HEK293T (cell line): ENCODE data around the gene SUGCT.

Source experiments
- ARNT ChIP-seq: fragments of 450-650 bp; IDR thresholded peaks from 2 replicates; pipeline ENCODE4 v1.6.1; 2017; ENCODE audit warnings: mild to moderate bottlenecking
- BHLHE40 ChIP-seq: fragments of 450-650 bp; IDR thresholded peaks from 2 replicates; pipeline ENCODE4 v1.6.1; 2016; ENCODE audit warnings: mild to moderate bottlenecking, moderate library complexity, borderline replicate concordance
- CTBP1 ChIP-seq: fragments of 450-650 bp; IDR thresholded peaks from 2 replicates; pipeline ENCODE4 v1.6.1; 2016; ENCODE audit warnings: borderline replicate concordance
- ELF4 ChIP-seq: fragments of 450-650 bp; IDR thresholded peaks from 2 replicates; pipeline ENCODE4 v1.6.1; 2017; ENCODE audit warnings: antibody characterized with exemption
- FOXA1 ChIP-seq: fragments of 450-650 bp; IDR thresholded peaks from 2 replicates; pipeline ENCODE4 v1.6.1; 2016; ENCODE audit warnings: mild to moderate bottlenecking
- FOXK2 ChIP-seq: fragments of 450-650 bp; IDR thresholded peaks from 2 replicates; pipeline ENCODE4 v1.6.1; 2016; ENCODE audit warnings: mild to moderate bottlenecking
- FOXM1 ChIP-seq: fragments of 450-650 bp; IDR thresholded peaks from 2 replicates; pipeline ENCODE4 v1.6.1; 2017; ENCODE audit warnings: mild to moderate bottlenecking, borderline replicate concordance
- HDGF ChIP-seq: fragments of 450-650 bp; IDR thresholded peaks from 2 replicates; pipeline ENCODE4 v1.6.1; 2017; ENCODE audit warnings: antibody characterized with exemption, borderline replicate concordance
- L3MBTL2 ChIP-seq: fragments of 450-650 bp; conservative IDR thresholded peaks from 2 replicates; pipeline ENCODE4 v1.6.1; 2016; ENCODE audit warnings: mild to moderate bottlenecking
- NFRKB ChIP-seq: fragments of 450-650 bp; IDR thresholded peaks from 2 replicates; pipeline ENCODE4 v1.6.1; 2016; ENCODE audit warnings: mild to moderate bottlenecking, moderate library complexity
- SP1 ChIP-seq: fragments of 450-650 bp; IDR thresholded peaks from 2 replicates; pipeline ENCODE4 v1.6.1; 2017
- SUZ12 ChIP-seq: fragments of 450-650 bp; IDR thresholded peaks from 2 replicates; pipeline ENCODE4 v1.6.1; 2016; ENCODE audit warnings: mild to moderate bottlenecking
- TARDBP ChIP-seq: fragments of 450-650 bp; IDR thresholded peaks from 2 replicates; pipeline ENCODE4 v1.6.1; 2016
- ZNF384 ChIP-seq: fragments of 450-650 bp; IDR thresholded peaks from 2 replicates; pipeline ENCODE4 v1.6.1; 2016

- no peak for TF ChIP-seq SP1
- no peak for TF ChIP-seq TARDBP
- no peak for TF ChIP-seq NFRKB
- TF ChIP-seq L3MBTL2: no peak
- no peak for TF ChIP-seq BHLHE40
- TF ChIP-seq HDGF: no peak
- no peak for TF ChIP-seq FOXA1
- TF ChIP-seq ELF4: no peak
- TF ChIP-seq SUZ12: no peak
- no peak for TF ChIP-seq FOXK2
- no peak for TF ChIP-seq FOXM1
- no peak for TF ChIP-seq CTBP1
- TF ChIP-seq ZNF384: no peak
- no peak for TF ChIP-seq ARNT
These were observed 564.1 kb downstream of the SUGCT start for GRCh38 chr7:40698921-40699260.
